H9 (cell line): Measurements from ENCODE around the gene RAD21L1. TPM values are rescaled to one million over a fixed set of nuclear protein-coding genes. Genes with fewer than 3 reads are reported as not detected.

Experiments used
- DNase-seq: peaks from one replicate; pipeline ENCODE4 v3.0.0-alpha.2; 2017
- H2AFZ ChIP-seq: one replicate; pipeline ENCODE4 v1.6.1; 2013; ENCODE audit warnings: mild to moderate bottlenecking, low read length, control low read depth, moderate library complexity
- H2AK5ac ChIP-seq: 2 replicates; pipeline ENCODE4 v1.6.1; 2013; ENCODE audit warnings: low read length, control low read depth, mixed read lengths; ENCODE audit not compliant: insufficient read length
- H2BK120ac ChIP-seq: one replicate; pipeline ENCODE4 v1.6.1; 2013; ENCODE audit warnings: low read depth, mild to moderate bottlenecking, low read length, control low read depth, inconsistent platforms; ENCODE audit not compliant: poor library complexity, severe bottlenecking
- H2BK12ac ChIP-seq: 2 replicates; pipeline ENCODE4 v1.6.1; 2013; ENCODE audit warnings: low read length, control low read depth, mixed read lengths, low read depth; ENCODE audit not compliant: insufficient read length
- H2BK15ac ChIP-seq: 2 replicates; pipeline ENCODE4 v1.6.1; 2013; ENCODE audit warnings: low read depth, low read length, control low read depth
- H2BK20ac ChIP-seq: one replicate; pipeline ENCODE4 v1.6.1; 2013; ENCODE audit warnings: low read depth, mild to moderate bottlenecking, low read length, control low read depth, inconsistent platforms; ENCODE audit not compliant: poor library complexity, severe bottlenecking
- H2BK5ac ChIP-seq: 2 replicates; pipeline ENCODE4 v1.6.1; 2013; ENCODE audit warnings: low read length, control low read depth, mixed read lengths; ENCODE audit not compliant: insufficient read length
- H3K14ac ChIP-seq: 2 replicates; pipeline ENCODE4 v1.6.1; 2013; ENCODE audit warnings: low read length, control low read depth; ENCODE audit not compliant: insufficient read depth
- H3K18ac ChIP-seq: 2 replicates; pipeline ENCODE4 v1.6.1; 2013; ENCODE audit warnings: low read depth, mild to moderate bottlenecking, mixed read lengths, low read length, control low read depth; ENCODE audit not compliant: insufficient read length
- H3K23ac ChIP-seq: 2 replicates; pipeline ENCODE4 v1.6.1; 2013; ENCODE audit warnings: low read length, control low read depth, mixed read lengths, low read depth; ENCODE audit not compliant: insufficient read length
- H3K23me2 ChIP-seq: 2 replicates; pipeline ENCODE4 v1.6.1; 2013; ENCODE audit warnings: low read depth, mild to moderate bottlenecking, mixed read lengths, low read length, control low read depth; ENCODE audit not compliant: insufficient read length, poor library complexity, severe bottlenecking
- H3K27ac ChIP-seq: 2 replicates; pipeline ENCODE4 v1.5.1; 2013; ENCODE audit warnings: low read length, control low read depth, mixed read lengths, low read depth; ENCODE audit not compliant: insufficient read length
- H3K27me3 ChIP-seq: 2 replicates; pipeline ENCODE4 v1.6.1; 2013; ENCODE audit warnings: low read length, control low read depth, inconsistent platforms; ENCODE audit not compliant: insufficient read depth
- H3K4ac ChIP-seq: 2 replicates; pipeline ENCODE4 v1.6.1; 2013; ENCODE audit warnings: low read depth, mild to moderate bottlenecking, control low read depth, inconsistent platforms, low read length, moderate library complexity
- H3K4me1 ChIP-seq: 2 replicates; pipeline ENCODE4 v1.6.1; 2013; ENCODE audit warnings: low read length, control low read depth, inconsistent platforms; ENCODE audit not compliant: insufficient read depth
- H3K4me2 ChIP-seq: 2 replicates; pipeline ENCODE4 v1.6.1; 2013; ENCODE audit warnings: low read length, control low read depth, mixed read lengths; ENCODE audit not compliant: insufficient read length, insufficient read depth
- H3K56ac ChIP-seq: 2 replicates; pipeline ENCODE4 v1.6.1; 2013; ENCODE audit warnings: low read depth, mild to moderate bottlenecking, mixed read lengths, low read length, control low read depth; ENCODE audit not compliant: insufficient read length
- H3K79me1 ChIP-seq: 2 replicates; pipeline ENCODE4 v1.6.1; 2013; ENCODE audit warnings: low read depth, mild to moderate bottlenecking, moderate library complexity, low read length, control low read depth, inconsistent platforms; ENCODE audit not compliant: insufficient read depth, poor library complexity, severe bottlenecking
- H3K79me2 ChIP-seq: 2 replicates; pipeline ENCODE4 v1.6.1; 2013; ENCODE audit warnings: low read length, control low read depth, inconsistent platforms; ENCODE audit not compliant: insufficient read depth
- H3K9ac ChIP-seq: 2 replicates; pipeline ENCODE4 v1.6.1; 2013; ENCODE audit warnings: low read length, control low read depth, mixed read lengths; ENCODE audit not compliant: insufficient read length; ENCODE audit errors: extremely low read depth
- H3K9me3 ChIP-seq: one replicate; pipeline ENCODE4 v1.6.1; 2013; ENCODE audit warnings: low read depth, low read length, inconsistent platforms; ENCODE audit not compliant: control insufficient read depth
- H3T11ph ChIP-seq: one replicate; pipeline ENCODE4 v1.6.1; 2013; ENCODE audit warnings: mild to moderate bottlenecking, low read length, control low read depth, inconsistent platforms
- H4K20me1 ChIP-seq: one replicate; pipeline ENCODE4 v1.6.1; 2013; ENCODE audit not compliant: control insufficient read depth, insufficient read length, insufficient read depth
- H4K5ac ChIP-seq: 2 replicates; pipeline ENCODE4 v1.6.1; 2013; ENCODE audit warnings: low read depth, mild to moderate bottlenecking, mixed read lengths, low read length, control low read depth; ENCODE audit not compliant: insufficient read length
- H4K8ac ChIP-seq: replicated peaks from 2 replicates; pipeline ENCODE4 v1.6.1; 2013; ENCODE audit warnings: low read length, control low read depth, mixed read lengths, low read depth; ENCODE audit not compliant: insufficient read length
- H4K91ac ChIP-seq: 2 replicates; pipeline ENCODE4 v1.6.1; 2013; ENCODE audit warnings: low read depth, mild to moderate bottlenecking, moderate library complexity, mixed read lengths, low read length, control low read depth; ENCODE audit not compliant: insufficient read length
- H3K27ac Mint-ChIP-seq, 3 experiments: 2 replicates in 2 of 3; 3 replicates in 1 of 3; pipeline ENCODE4 v1.8.0; 2020 to 2021; ENCODE audit warnings: mixed read lengths in 3 of 3, mild to moderate bottlenecking in 1 of 3, moderate library complexity in 1 of 3
- H3K27me3 Mint-ChIP-seq: 2 replicates; pipeline ENCODE4 v1.8.0; 2021; ENCODE audit warnings: low read depth, mild to moderate bottlenecking, moderate library complexity, mixed read lengths
- H3K36me3 Mint-ChIP-seq, 3 experiments: 2 replicates in 2 of 3; 3 replicates in 1 of 3; pipeline ENCODE4 v1.8.0; 2020 to 2021; ENCODE audit warnings: low read depth in 3 of 3, mixed read lengths in 3 of 3; ENCODE audit not compliant: insufficient read depth in 1 of 3
- H3K4me1 Mint-ChIP-seq, 2 experiments: 2 replicates each; pipeline ENCODE4 v1.8.0; 2020; ENCODE audit warnings: mixed read lengths in 2 of 2
- H3K4me3 Mint-ChIP-seq, 2 experiments: 2 replicates in 1 of 2; 3 replicates in 1 of 2; pipeline ENCODE4 v1.8.0; 2020 to 2021; ENCODE audit warnings: mild to moderate bottlenecking in 2 of 2, mixed read lengths in 2 of 2, moderate library complexity in 1 of 2
- H3K9me3 Mint-ChIP-seq, 2 experiments: 2 replicates in 1 of 2; 3 replicates in 1 of 2; pipeline ENCODE4 v1.8.0; 2020; ENCODE audit warnings: mild to moderate bottlenecking in 2 of 2, mixed read lengths in 2 of 2, moderate library complexity in 1 of 2
- CTCF ChIP-seq: fragments of 200-600 bp; sonication (generic); conservative IDR thresholded peaks from 3 replicates; pipeline ENCODE4 v1.8.0; 2021; ENCODE audit warnings: antibody characterized with exemption, mild to moderate bottlenecking
- WGBS: extraction: QIAGEN DNeasy Blood & Tissue Kit; methylation state at CpG from one replicate; pipeline ENCODE4 v1.1.7; 2013; ENCODE audit warnings: missing lambda C conversion rate, low lambda C conversion rate, mixed read lengths; ENCODE audit not compliant: insufficient read length; ENCODE audit errors: extremely low coverage; 5-methylcytosine and 5-hydroxymethylcytosine counted together
- total RNA-seq: library from RNA; stranded (reverse); gene quantifications from 2 replicates; pipeline ENCODE4 v1.2.1, GENCODE V29; 2021

The RAD21L1 gene
- total RNA-seq, 1 experiment from 2014 or later: not detected

GRCh38 chr20:1240549-1240948, 14.7 kb downstream of the RAD21L1 start:
- no peak overlapping the region for H3K18ac ChIP-seq
- H4K5ac ChIP-seq: no peak overlapping the region
- H3K4ac ChIP-seq: no peak overlapping the region
- H2AFZ ChIP-seq: no peak overlapping the region
- Mint-ChIP-seq H3K27me3 (peaks cover 22% of the 10 kb centered on the region), H3K9me3 (no peaks in the 10 kb centered on the region), H3K4me3 (no peak overlapping the region), H3K27ac (no peak overlapping the region), H3K4me1 (peaks cover 0 to under 1% of the 10 kb centered on the region in 2 experiments; a peak in 3 of 4 replicates), H3K36me3 (no peaks in the 10 kb centered on the region)
- H3K14ac ChIP-seq: no peak overlapping the region
- H3K4me1 ChIP-seq: no peaks in the 10 kb centered on the region
- no peak overlapping the region for H3K27ac ChIP-seq
- no peak overlapping the region for H2BK12ac ChIP-seq
- H2BK5ac ChIP-seq: no peak overlapping the region
- H4K8ac ChIP-seq: no peak overlapping the region
- no CpG with 5 or more reads among the region's 5 CpGs for WGBS
- no peaks in the 10 kb centered on the region for H3K79me2 ChIP-seq
- no peak overlapping the region for H3K9ac ChIP-seq
- H3K27me3 ChIP-seq: no peaks in the 10 kb centered on the region
- H4K20me1 ChIP-seq: no peaks in the 10 kb centered on the region
- H4K91ac ChIP-seq: no peak overlapping the region
- H2BK20ac ChIP-seq: no peak overlapping the region
- no peak overlapping the region for H3T11ph ChIP-seq
- H2AK5ac ChIP-seq: no peak overlapping the region
- no peak overlapping the region for H3K23ac ChIP-seq
- no peak overlapping the region for H3K56ac ChIP-seq
- H3K79me1 ChIP-seq: no peaks in the 10 kb centered on the region
- no peaks in the 10 kb centered on the region for H3K23me2 ChIP-seq
- H2BK15ac ChIP-seq: no peak overlapping the region
- H3K4me2 ChIP-seq: no peak overlapping the region
- DNase-seq: no peak
- no peak for TF ChIP-seq CTCF
- no peak overlapping the region for H2BK120ac ChIP-seq
- H3K9me3 ChIP-seq: no peaks in the 10 kb centered on the region
